ENCODE results near the gene CDC16. TPM values are rescaled to one million over a fixed set of nuclear protein-coding genes. Genes with fewer than 3 reads are reported as not detected.
A peak's percentile ranks its signal among the peaks of the same experiment; 100 is the strongest.
"Not testable (repeated sequence)": the region's sequence is repeated elsewhere in the genome, so short reads cannot be mapped to it uniquely, and the experiment has no call there.

CDC16 gene
- total RNA-seq, 1 experiment from 2014 or later, result 61.1 TPM

- DNase-seq (ENCODE audit: low spot score), result no peak
- BruUV-seq (replicated peaks), result no TSS peak
- no peak overlapping the region for H3K27ac ChIP-seq (ENCODE audit: low read depth, low read length, poor library complexity, severe bottlenecking)
- peaks cover 3% of the 10 kb centered on the region for H3K4me1 ChIP-seq (ENCODE audit: insufficient read depth, low read length, poor library complexity, severe bottlenecking)
- no peaks in the 10 kb centered on the region for H3K9me3 ChIP-seq (ENCODE audit: low read depth, low read length, poor library complexity, severe bottlenecking)
- TF ChIP-seq CTCF (conservative IDR thresholded peaks at IDR 0.05; ENCODE audit: low read depth, low read length), result no peak
- TF ChIP-seq EZH2 (IDR thresholded peaks at IDR 0.05; ENCODE audit: borderline replicate concordance, low read depth, low read length, poor library complexity, severe bottlenecking), result no peak
- H3K27me3 ChIP-seq (replicated peaks; ENCODE audit: insufficient read depth, low read depth, low read length, poor library complexity), result no peaks in the 10 kb centered on the region
- intact Hi-C loops (cut with micrococcal nuclease; ENCODE audit: unreplicated experiment), result no loop called here
- CTCF ChIA-PET, result no interaction called here
- POLR2A ChIA-PET (ENCODE audit: low non-redundant PET), result no interaction called here
- no peaks in the 10 kb centered on the region for H3K36me3 ChIP-seq (ENCODE audit: insufficient read depth, low read length, poor library complexity, severe bottlenecking)
- no peak overlapping the region for H3K4me3 ChIP-seq (ENCODE audit: low read depth, low read length, poor library complexity, severe bottlenecking)
Measured at GRCh38 chr13:114196629-114197028, 38.1 kb upstream of the CDC16 start.

- Histone ChIP-seq H3K4me3 (ENCODE audit: low read depth, low read length, poor library complexity, severe bottlenecking) (no peak overlapping the region), H3K36me3 (ENCODE audit: insufficient read depth, low read length, poor library complexity, severe bottlenecking) (no peaks in the 10 kb centered on the region), H3K9me3 (ENCODE audit: low read depth, low read length, poor library complexity, severe bottlenecking) (no peaks in the 10 kb centered on the region), H3K4me1 (ENCODE audit: insufficient read depth, low read length, poor library complexity, severe bottlenecking) (peaks cover 3% of the 10 kb centered on the region), H3K27ac (ENCODE audit: low read depth, low read length, poor library complexity, severe bottlenecking) (no peak overlapping the region), H3K27me3 (replicated peaks; ENCODE audit: insufficient read depth, low read depth, low read length, poor library complexity) (no peaks in the 10 kb centered on the region)
- ChIA-PET POLR2A (ENCODE audit: low non-redundant PET) (no interaction called here), CTCF (no interaction called here)
- DNase-seq (ENCODE audit: low spot score), result no peak
- no TSS peak for BruUV-seq (replicated peaks)
- TF ChIP-seq EZH2 (IDR thresholded peaks at IDR 0.05; ENCODE audit: borderline replicate concordance, low read depth, low read length, poor library complexity, severe bottlenecking) (no peak), CTCF (conservative IDR thresholded peaks at IDR 0.05; ENCODE audit: low read depth, low read length) (no peak)
- intact Hi-C loops (cut with micrococcal nuclease; ENCODE audit: unreplicated experiment), result no loop called here
Measured at GRCh38 chr13:114198556-114198955, 36.1 kb upstream of the CDC16 start.

- intact Hi-C loops (cut with micrococcal nuclease; ENCODE audit: unreplicated experiment); H3K36me3 ChIP-seq (ENCODE audit: insufficient read depth, low read length, poor library complexity, severe bottlenecking); DNase-seq (ENCODE audit: low spot score); POLR2A ChIA-PET (ENCODE audit: low non-redundant PET); H3K27me3 ChIP-seq (replicated peaks; ENCODE audit: insufficient read depth, low read depth, low read length, poor library complexity); BruUV-seq (replicated peaks); H3K27ac ChIP-seq (ENCODE audit: low read depth, low read length, poor library complexity, severe bottlenecking); CTCF ChIA-PET; H3K4me1 ChIP-seq (ENCODE audit: insufficient read depth, low read length, poor library complexity, severe bottlenecking); H3K9me3 ChIP-seq (ENCODE audit: low read depth, low read length, poor library complexity, severe bottlenecking): not testable (repeated sequence)
- H3K4me3 ChIP-seq (ENCODE audit: low read depth, low read length, poor library complexity, severe bottlenecking), result peak overlapping the region; percentile 36
Measured at GRCh38 chr13:114199526-114199925, 35.2 kb upstream of the CDC16 start.

- ChIA-PET CTCF (no interaction called here), POLR2A (ENCODE audit: low non-redundant PET) (no interaction called here)
- no peak for TF ChIP-seq EZH2 (IDR thresholded peaks at IDR 0.05; ENCODE audit: borderline replicate concordance, low read depth, low read length, poor library complexity, severe bottlenecking)
- TF ChIP-seq CTCF (conservative IDR thresholded peaks at IDR 0.05; ENCODE audit: low read depth, low read length), result no peak
- Histone ChIP-seq H3K9me3 (ENCODE audit: low read depth, low read length, poor library complexity, severe bottlenecking) (no peaks in the 10 kb centered on the region), H3K27ac (ENCODE audit: low read depth, low read length, poor library complexity, severe bottlenecking) (no peak overlapping the region), H3K4me1 (ENCODE audit: insufficient read depth, low read length, poor library complexity, severe bottlenecking) (peaks cover 3% of the 10 kb centered on the region), H3K4me3 (ENCODE audit: low read depth, low read length, poor library complexity, severe bottlenecking) (peak overlapping the region; percentile 36), H3K36me3 (ENCODE audit: insufficient read depth, low read length, poor library complexity, severe bottlenecking) (no peaks in the 10 kb centered on the region), H3K27me3 (replicated peaks; ENCODE audit: insufficient read depth, low read depth, low read length, poor library complexity) (no peaks in the 10 kb centered on the region)
- intact Hi-C loops (cut with micrococcal nuclease; ENCODE audit: unreplicated experiment), result no loop called here
- peak; percentile 14 for DNase-seq (ENCODE audit: low spot score)
- BruUV-seq (replicated peaks), result no TSS peak
Measured at GRCh38 chr13:114199954-114200353, 34.7 kb upstream of the CDC16 start.

Data from A673 (cell line).